Bronchial epithelial cell (primary cell): ENCODE data around the gene FAM117B. TPM values are rescaled to one million over a fixed set of nuclear protein-coding genes. Genes with fewer than 3 reads are reported as not detected.

Experiments
- DNase-seq: peaks from one replicate; pipeline ENCODE4 v3.0.0-alpha.2; 2010; ENCODE audit warnings: low read depth
- FAIRE-seq: peaks from 2 replicates; lab custom pipeline; 2011; peaks lifted over from hg19 to GRCh38; lab: Jason Lieb, UNC
- H3K27me3 ChIP-seq: 2 replicates; pipeline ENCODE4 v1.5.1; 2011; ENCODE audit warnings: low read length; ENCODE audit not compliant: control insufficient read depth, insufficient read depth
- H3K36me3 ChIP-seq: 2 replicates; pipeline ENCODE4 v1.5.1; 2011; ENCODE audit warnings: low read length; ENCODE audit not compliant: control insufficient read depth, insufficient read depth
- H3K4me3 ChIP-seq: 2 replicates; pipeline ENCODE4 v1.5.1; 2011; ENCODE audit warnings: mild to moderate bottlenecking, low read depth, low read length, control low read depth
- CTCF ChIP-seq: IDR thresholded peaks from 2 replicates; pipeline ENCODE4 v1.5.1; 2011; ENCODE audit warnings: mild to moderate bottlenecking, moderate library complexity, low read length, control low read depth, inconsistent platforms; ENCODE audit not compliant: insufficient read depth, severe bottlenecking
- total RNA-seq: library from RNA; depleted of rRNA; stranded (reverse); fragments of >200 nt; gene quantifications from 2 replicates; pipeline ENCODE4 v1.2.1, GENCODE V29; 2014

Gene FAM117B
- total RNA-seq, 1 donor from 2014 or later = 2.6 TPM

- TF ChIP-seq CTCF = no peak
- Histone ChIP-seq H3K27me3 (no peaks in the 10 kb centered on the region), H3K4me3 (no peak overlapping the region), H3K36me3 (no peaks in the 10 kb centered on the region)
- DNase-seq (no peak), FAIRE-seq (no peak)
Measured at GRCh38 chr2:202639231-202639630, 4.5 kb downstream of the FAM117B start.

- H3K4me3 ChIP-seq = no peak overlapping the region
- no peak for TF ChIP-seq CTCF
- H3K36me3 ChIP-seq = no peaks in the 10 kb centered on the region
- DNase-seq (no peak), FAIRE-seq (no peak)
- no peaks in the 10 kb centered on the region for H3K27me3 ChIP-seq
Measured at GRCh38 chr2:202642567-202642966, 7.8 kb downstream of the FAM117B start.

GRCh38 chr2:202643012-202643858, 8.5 kb downstream of the FAM117B start:
- H3K27me3 ChIP-seq = no peaks in the 10 kb centered on the region
- DNase-seq = no peak
- no peak overlapping the region for H3K4me3 ChIP-seq
- no peaks in the 10 kb centered on the region for H3K36me3 ChIP-seq
- TF ChIP-seq CTCF = no peak
- no peak for FAIRE-seq

- H3K4me3 ChIP-seq = no peak overlapping the region
- no peak for FAIRE-seq
Measured at GRCh38 chr2:202652119-202652518, 17.4 kb downstream of the FAM117B start.

GRCh38 chr2:202653890-202654289, 19.1 kb downstream of the FAM117B start:
- DNase-seq (no peak), FAIRE-seq (no peak)
- Histone ChIP-seq H3K27me3 (no peaks in the 10 kb centered on the region), H3K36me3 (no peaks in the 10 kb centered on the region), H3K4me3 (no peak overlapping the region)
- no peak for TF ChIP-seq CTCF

More at GRCh38 chr2:202652119-202652518, 17.4 kb downstream of the FAM117B start:
- no peak for TF ChIP-seq CTCF
- Histone ChIP-seq H3K36me3 (no peaks in the 10 kb centered on the region), H3K27me3 (no peaks in the 10 kb centered on the region)
- no peak for DNase-seq
